Prostate gland (tissue), 2 donors: ENCODE results near the gene DNAAF5. TPM values are rescaled to one million over a fixed set of nuclear protein-coding genes. Genes with fewer than 3 reads are reported as not detected.

Source experiments
- DNase-seq: peaks from one replicate; pipeline ENCODE4 v3.0.0-alpha.2; 2019; ENCODE audit warnings: low spot score
- H3K27ac ChIP-seq, 2 donors: fragments of 200-600 bp; sonication (generic); 2 replicates each; pipeline ENCODE4 v1.5.1; 2017 to 2019
- H3K27me3 ChIP-seq: fragments of 200-600 bp; sonication (generic); replicated peaks from 2 replicates; pipeline ENCODE4 v1.5.1; 2019; ENCODE audit not compliant: insufficient read depth
- H3K36me3 ChIP-seq, 2 donors: fragments of 200-600 bp; sonication (generic); 1 replicate in 1 of 2; 2 replicates in 1 of 2; pipeline versions ENCODE4 v1.5.1 to v1.8.1; 2017 to 2019
- H3K4me1 ChIP-seq: fragments of 200-600 bp; sonication (generic); replicated peaks from 2 replicates; pipeline ENCODE4 v1.5.1; 2019
- H3K4me3 ChIP-seq, 2 donors: fragments of 200-600 bp; sonication (generic); 2 replicates each; pipeline ENCODE4 v1.5.1; 2017 to 2019
- H3K9me3 ChIP-seq: fragments of 200-600 bp; sonication (generic); 2 replicates; pipeline ENCODE4 v1.5.1; 2017
- CTCF ChIP-seq, 4 experiments: fragments of 200-600 bp in 2 of 4; fragments of 450-650 bp in 2 of 4; sonication (generic) in 2 of 4; IDR thresholded peaks; 1 replicate in 3 of 4; 2 replicates in 1 of 4; pipeline ENCODE4 v1.5.1; 2016 to 2019; ENCODE audit warnings: antibody characterized with exemption in 4 of 4, mild to moderate bottlenecking in 2 of 4, moderate library complexity in 2 of 4
- POLR2A ChIP-seq: fragments of 450-650 bp; IDR thresholded peaks from one replicate; pipeline ENCODE4 v1.6.1; 2016; ENCODE audit warnings: antibody characterized with exemption, mild to moderate bottlenecking
- POLR2AphosphoS5 ChIP-seq: sonication (generic); formaldehyde crosslinking; IDR thresholded peaks from one replicate; pipeline ENCODE4 v1.6.1; 2017; ENCODE audit warnings: antibody characterized with exemption
- WGBS: methylation state at CpG from one replicate; pipeline ENCODE4 v1.1.5; 2018; 5-methylcytosine and 5-hydroxymethylcytosine counted together
- intact Hi-C: fragments of 100-400 bp; cut with DNase I; formaldehyde crosslinking; loops from one replicate; pipeline ENCODE4 v1.14.2; 2022
- total RNA-seq, 2 donors: library from RNA; depleted of rRNA; stranded (reverse); fragments of >200 nt; gene quantifications; one replicate each; pipeline ENCODE4 v1.1.0, GENCODE V29; 2016

The DNAAF5 gene
- total RNA-seq, 2 donors from 2014 or later: 30.8 to 52.0 TPM

DNA sequence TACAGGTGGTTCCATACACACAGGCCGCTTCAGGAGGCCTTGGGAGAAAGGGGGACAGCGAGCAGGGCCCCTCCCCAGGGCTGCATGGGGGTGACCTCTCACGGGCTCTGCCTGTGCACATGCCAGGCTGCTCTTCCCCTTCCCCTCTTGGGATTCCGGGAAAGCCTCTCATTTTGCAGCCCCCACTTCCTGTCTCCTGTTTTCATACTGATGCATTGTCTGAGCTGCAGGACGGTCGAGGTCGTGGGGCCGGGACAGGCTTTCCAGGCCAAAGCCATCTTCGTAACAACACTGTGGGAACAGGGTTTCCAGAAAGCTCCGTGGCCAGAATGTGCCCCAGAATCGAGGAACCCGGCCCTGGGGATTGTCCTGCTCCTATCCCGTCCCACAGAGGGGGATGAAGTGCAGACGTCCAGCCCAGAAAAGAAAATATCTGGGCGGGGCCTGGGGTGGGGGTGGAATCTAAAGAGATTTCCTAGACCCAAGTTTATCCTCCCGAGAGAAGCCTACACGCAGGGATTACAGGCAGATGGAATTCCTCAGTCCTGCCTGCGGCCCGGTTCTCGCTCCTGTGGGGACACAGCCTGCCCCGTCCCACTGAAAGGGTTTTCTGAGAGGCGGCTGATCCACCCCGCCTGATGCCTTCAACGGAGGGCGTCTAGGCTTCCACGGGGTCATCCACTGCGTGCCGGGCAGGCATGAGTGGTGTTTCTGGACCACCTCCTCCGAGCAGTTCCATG lies 29.5 kb upstream of the DNAAF5 start:
- Histone ChIP-seq H3K9me3 (no peaks in the 10 kb centered on the region), H3K36me3 (no peaks in the 10 kb centered on the region), H3K27me3 (no peaks in the 10 kb centered on the region), H3K4me3 (no peak overlapping the region), H3K27ac (no peak overlapping the region), H3K4me1 (no peaks in the 10 kb centered on the region)
- TF ChIP-seq CTCF (IDR thresholded peaks at IDR 0.05) (no peak), POLR2A (no peak), POLR2AphosphoS5 (no peak)
- intact Hi-C loops: no loop called here
- no peak for DNase-seq
- 86% methylated on average over 29 of the region's 29 CpGs for WGBS

GRCh38 chr7:698515-699475 lies 27.7 kb upstream of the DNAAF5 start:
- no peak overlapping the region for H3K27ac ChIP-seq
- no peak for TF ChIP-seq CTCF (IDR thresholded peaks at IDR 0.05)
- TF ChIP-seq POLR2AphosphoS5: no peak
- no peak for TF ChIP-seq POLR2A
- no peaks in the 10 kb centered on the region for H3K27me3 ChIP-seq
- no peaks in the 10 kb centered on the region for H3K9me3 ChIP-seq
- intact Hi-C loops: no loop called here
- no peak overlapping the region for H3K4me3 ChIP-seq
- H3K4me1 ChIP-seq: no peaks in the 10 kb centered on the region
- WGBS: 70% methylated on average over 23 of the region's 23 CpGs
- no peak for DNase-seq
- H3K36me3 ChIP-seq: no peaks in the 10 kb centered on the region

DNA sequence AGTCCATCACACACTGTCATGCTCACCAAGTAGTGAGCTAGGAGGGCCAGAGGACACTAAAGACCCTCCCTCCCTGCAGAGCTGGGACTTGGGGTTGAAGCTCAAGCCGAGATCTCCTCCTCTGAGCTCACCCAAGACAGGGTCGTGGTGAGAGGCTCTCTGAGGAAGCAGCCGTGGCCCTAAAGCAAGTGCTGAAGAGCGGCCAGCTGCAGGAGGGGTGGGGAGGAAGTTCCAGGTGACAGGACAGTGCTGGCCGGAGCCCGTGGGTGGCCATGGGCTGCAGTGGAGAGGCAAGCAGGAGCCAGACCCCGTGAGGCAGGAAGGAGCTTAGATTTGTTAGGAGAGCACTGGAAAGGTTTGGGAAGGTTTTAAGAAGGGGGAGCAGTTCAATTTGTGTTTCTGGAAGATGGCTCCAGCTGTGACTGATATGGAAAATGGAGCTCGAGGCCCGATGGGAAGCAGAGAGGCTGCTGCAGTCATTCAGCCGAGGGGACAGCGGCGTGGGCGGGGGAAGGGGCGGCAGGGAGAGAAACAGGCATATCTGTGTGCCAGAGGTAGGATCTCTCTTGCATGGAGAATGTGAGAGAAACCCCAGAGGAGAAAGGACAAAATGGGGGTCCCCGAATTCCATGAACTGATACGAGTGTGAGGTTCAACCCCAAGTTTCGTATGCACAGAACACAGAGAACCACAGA lies 26.9 kb upstream of the DNAAF5 start:
- no peak overlapping the region for H3K4me3 ChIP-seq
- H3K4me1 ChIP-seq: no peaks in the 10 kb centered on the region
- H3K27me3 ChIP-seq: no peaks in the 10 kb centered on the region
- intact Hi-C loops: no loop called here
- TF ChIP-seq POLR2A (no peak), CTCF (IDR thresholded peaks at IDR 0.05) (no peak), POLR2AphosphoS5 (no peak)
- no peak for DNase-seq
- no peaks in the 10 kb centered on the region for H3K36me3 ChIP-seq
- no peak overlapping the region for H3K27ac ChIP-seq
- WGBS: 85% methylated on average over 17 of the region's 17 CpGs
- H3K9me3 ChIP-seq: no peaks in the 10 kb centered on the region

DNA sequence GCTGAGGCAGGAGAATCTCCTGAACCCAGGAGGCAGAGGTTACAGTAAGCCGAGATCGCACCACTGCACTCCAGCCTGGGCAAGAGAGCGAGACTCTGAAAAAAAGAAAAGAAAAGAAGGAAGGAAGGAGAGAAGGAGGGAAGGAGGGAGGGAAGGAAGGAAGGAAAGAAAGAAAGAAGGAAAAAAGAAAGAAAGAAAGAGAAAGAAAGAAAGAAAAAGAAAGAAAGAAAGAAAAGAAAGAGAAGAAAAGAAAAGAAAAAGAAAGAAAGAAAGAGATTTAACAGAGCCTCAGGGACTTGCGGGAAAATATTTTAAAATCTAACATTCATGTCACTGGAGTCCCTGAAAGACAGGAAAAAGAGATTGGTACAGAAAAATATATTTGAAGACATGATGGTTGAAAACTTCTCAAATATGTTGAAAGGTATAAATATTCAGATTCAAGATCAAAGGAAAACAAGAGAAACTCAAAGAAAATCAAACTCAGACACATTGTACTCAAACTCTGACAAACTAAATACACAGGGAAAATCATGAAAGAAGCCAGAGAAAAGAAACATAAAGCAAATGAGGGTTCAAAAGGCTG lies 25.3 kb upstream of the DNAAF5 start:
- intact Hi-C loops: no loop called here
- no peak for TF ChIP-seq POLR2AphosphoS5
- no peak for TF ChIP-seq POLR2A
- no peak for TF ChIP-seq CTCF (IDR thresholded peaks at IDR 0.05)
- H3K27ac ChIP-seq: no peak overlapping the region
- H3K4me3 ChIP-seq: no peak overlapping the region
- no peak for DNase-seq
- H3K4me1 ChIP-seq: no peaks in the 10 kb centered on the region
- H3K27me3 ChIP-seq: no peaks in the 10 kb centered on the region
- WGBS: 90% methylated on average over 4 of the region's 4 CpGs
- no peaks in the 10 kb centered on the region for H3K9me3 ChIP-seq
- no peaks in the 10 kb centered on the region for H3K36me3 ChIP-seq
